ENCODE measurements around the gene ARHGEF4. TPM values are rescaled to one million over a fixed set of nuclear protein-coding genes. Genes with fewer than 3 reads are reported as not detected.
"Not testable (repeated sequence)": the region's sequence is repeated elsewhere in the genome, so short reads cannot be mapped to it uniquely, and the experiment has no call there.

The ARHGEF4 gene
- total RNA-seq, 1 experiment from 2014 or later = 21.8 TPM

DNA sequence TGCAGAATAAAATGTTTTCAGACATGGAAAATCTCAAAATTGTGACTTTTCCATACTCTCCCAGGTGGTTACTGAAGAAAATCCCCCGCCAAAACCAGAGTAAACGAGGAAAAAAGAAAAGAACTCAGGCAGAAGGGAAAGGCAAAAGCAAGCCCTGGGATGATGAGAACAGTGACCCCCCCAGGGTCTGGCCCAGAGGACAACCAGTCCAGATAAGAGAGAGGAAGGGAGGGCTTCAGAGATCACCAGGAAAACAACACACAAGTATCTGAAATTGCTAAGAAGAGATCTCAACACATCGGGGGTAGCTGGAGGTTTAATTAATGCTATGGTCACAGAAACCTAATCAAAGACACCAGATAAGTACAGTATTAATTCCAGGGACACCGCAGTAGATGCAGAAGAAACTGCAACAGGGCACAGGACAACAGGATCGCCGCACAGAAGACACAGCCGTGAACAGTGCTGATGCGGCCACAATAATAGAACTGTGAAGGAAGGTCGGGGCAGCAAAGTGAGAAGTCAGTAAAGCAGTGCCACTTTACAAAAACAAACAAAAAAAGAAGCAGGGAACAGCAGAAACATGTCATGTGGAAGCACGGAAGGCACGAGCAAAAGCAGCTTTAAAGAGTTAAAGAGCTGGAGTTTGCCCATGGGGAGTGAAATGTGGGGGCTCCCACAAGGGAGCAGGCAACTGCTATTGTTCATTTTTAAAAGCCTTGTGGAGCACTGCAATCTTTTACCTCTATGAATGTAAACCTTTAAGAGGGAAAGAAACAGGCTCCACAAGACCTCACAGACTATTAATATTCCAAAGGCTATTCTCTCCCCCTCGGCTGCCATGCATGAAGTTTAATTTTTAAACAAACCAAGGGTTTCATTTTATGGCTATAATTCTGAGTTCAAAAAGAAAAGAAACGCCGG lies 228.1 kb downstream of the ARHGEF4 start:
- H3K36me3 Mint-ChIP-seq = peaks cover 52% of the 10 kb centered on the region
- H3K4me1 Mint-ChIP-seq = peaks cover 20% of the 10 kb centered on the region
- no peak overlapping the region for H3K4me3 Mint-ChIP-seq
- no peaks in the 10 kb centered on the region for H3K27me3 Mint-ChIP-seq (ENCODE audit: low read depth)
- ChIA-PET CTCF (interaction anchor here (1.0 kb wide), 1 partner anchor 24 kb away, joined by 3 read pairs; no protein-coding TSS in a partner anchor), POLR2A (no interaction called here)
- no peak for TF ChIP-seq FOXJ3 (CRISPR knock-in tag; IDR thresholded peaks at IDR 0.05; ENCODE audit: borderline replicate concordance)
- no peak for TF ChIP-seq ZNF423 (CRISPR knock-in tag; IDR thresholded peaks at IDR 0.05)
- H3K27ac Mint-ChIP-seq = peak overlapping the region; percentile 33
- no peaks in the 10 kb centered on the region for H3K9me3 Mint-ChIP-seq
- ATAC-seq (no peak), DNase-seq (ENCODE audit: low spot score) (no peak)

- Mint-ChIP-seq H3K27me3 (ENCODE audit: low read depth) (no peaks in the 10 kb centered on the region), H3K36me3 (peaks cover 62% of the 10 kb centered on the region), H3K27ac (peak overlapping the region; percentile 57; the same call in 1 of the 2 replicates), H3K4me3 (no peak overlapping the region), H3K9me3 (no peaks in the 10 kb centered on the region), H3K4me1 (peaks cover 15% of the 10 kb centered on the region)
- TF ChIP-seq RELA (CRISPR knock-in tag; IDR thresholded peaks at IDR 0.05; ENCODE audit: borderline replicate concordance) (no peak), MYBL2 (CRISPR knock-in tag; IDR thresholded peaks at IDR 0.05) (no peak), ZNF671 (CRISPR knock-in tag; IDR thresholded peaks at IDR 0.05) (no peak), ATF1 (CRISPR knock-in tag; IDR thresholded peaks at IDR 0.05) (no peak), ZBTB43 (CRISPR knock-in tag; IDR thresholded peaks at IDR 0.05) (no peak), HMGA2 (CRISPR knock-in tag; IDR thresholded peaks at IDR 0.05) (no peak), FOXP4 (CRISPR knock-in tag; IDR thresholded peaks at IDR 0.05) (no peak), SMAD4 (CRISPR knock-in tag; IDR thresholded peaks at IDR 0.05) (no peak)
- TF ChIP-seq, protein P1, sequence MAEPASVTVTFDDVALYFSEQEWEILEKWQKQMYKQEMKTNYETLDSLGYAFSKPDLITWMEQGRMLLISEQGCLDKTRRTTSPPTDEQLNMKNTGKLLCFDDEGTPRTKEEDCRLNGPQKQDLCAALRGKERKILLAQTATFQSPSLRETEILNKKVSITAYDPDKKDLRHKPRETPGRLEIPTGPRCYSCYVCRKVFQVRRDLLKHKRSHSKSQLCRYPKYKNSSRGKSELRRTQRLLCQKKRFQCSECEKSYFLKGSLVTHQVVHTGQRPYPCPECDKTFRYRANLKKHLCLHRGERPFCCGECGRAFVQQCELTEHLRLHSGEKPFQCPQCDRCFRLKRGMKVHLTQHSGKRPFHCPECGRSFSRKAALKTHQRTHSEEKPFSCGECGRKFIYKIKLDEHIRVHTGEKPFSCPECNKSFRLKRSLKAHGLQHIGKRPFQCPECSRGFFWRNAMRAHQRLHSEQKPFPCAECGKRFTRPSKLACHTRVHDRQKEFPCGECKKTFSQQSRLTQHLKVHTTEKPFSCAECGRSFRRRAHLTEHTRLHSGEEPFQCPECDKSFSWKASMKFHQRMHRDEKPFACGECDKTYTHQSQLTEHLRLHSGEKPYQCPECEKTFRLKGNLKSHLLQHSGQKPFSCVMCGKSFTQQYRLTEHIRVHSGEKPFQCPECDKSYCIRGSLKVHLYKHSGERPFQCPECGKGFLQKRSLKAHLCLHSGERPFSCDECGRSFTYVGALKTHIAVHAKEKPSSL (CRISPR knock-in tag; conservative IDR thresholded peaks at IDR 0.05) = no peak
- CTCF ChIA-PET = no interaction called here
- no peak for DNase-seq (ENCODE audit: low spot score)
- ATAC-seq = no peak
- POLR2A ChIA-PET = no interaction called here
These were observed 230.9 kb downstream of the ARHGEF4 start for GRCh38 chr2:131067465-131068125.

GRCh38 chr2:131068172-131068571 lies 231.5 kb downstream of the ARHGEF4 start:
- peaks cover 13% of the 10 kb centered on the region for H3K4me1 Mint-ChIP-seq
- peak; percentile 58; the same call in 1 of the 2 replicates for TF ChIP-seq ZNF121 (CRISPR knock-in tag; IDR thresholded peaks at IDR 0.05)
- POLR2A ChIA-PET; H3K4me3 Mint-ChIP-seq; H3K9me3 Mint-ChIP-seq; ATAC-seq; DNase-seq (ENCODE audit: low spot score); CTCF ChIA-PET; H3K27me3 Mint-ChIP-seq (ENCODE audit: low read depth); H3K27ac Mint-ChIP-seq: not testable (repeated sequence)
- peaks cover 60% of the 10 kb centered on the region for H3K36me3 Mint-ChIP-seq

DNA sequence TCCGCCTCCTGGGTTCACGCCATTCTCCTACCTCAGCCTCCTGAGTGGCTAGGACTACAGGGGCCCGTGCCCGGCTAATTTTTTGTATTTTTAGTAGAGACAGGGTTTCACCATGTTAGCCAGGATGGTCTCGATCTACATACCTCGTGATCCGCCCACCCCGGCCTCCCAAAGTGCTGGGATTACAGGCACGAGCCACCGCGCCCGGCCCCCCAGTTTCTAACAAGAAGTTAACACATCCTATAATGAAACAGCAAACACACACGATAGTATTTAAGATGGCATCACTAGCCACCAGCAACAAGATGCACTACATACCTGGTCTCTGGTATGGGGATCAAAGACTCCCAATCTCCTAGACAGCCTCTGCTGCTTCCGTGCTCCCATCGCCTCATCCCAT lies 238.9 kb downstream of the ARHGEF4 start:
- H3K4me3 Mint-ChIP-seq; ATAC-seq; H3K27me3 Mint-ChIP-seq (ENCODE audit: low read depth); H3K9me3 Mint-ChIP-seq; CTCF ChIA-PET; POLR2A ChIA-PET; DNase-seq (ENCODE audit: low spot score): not testable (repeated sequence)
- Mint-ChIP-seq H3K36me3 (peaks cover 75% of the 10 kb centered on the region), H3K27ac (peak overlapping the region; percentile 91; the same call in 1 of the 2 replicates), H3K4me1 (peaks cover 14% of the 10 kb centered on the region)
